Activated CD8-positive, alpha-beta T cell treated with anti-CD3 and anti-CD28 coated beads for 36 hours (primary cell): ENCODE measurements around the gene PPIE. TPM values are rescaled to one million over a fixed set of nuclear protein-coding genes. Genes with fewer than 3 reads are reported as not detected.

Experiments
- ATAC-seq: fragments of 200-7000 bp; cut with Tn5 transposase; one replicate; pipeline ENCODE4 v1.10.0; 2021; ENCODE audit warnings: mild to moderate bottlenecking, moderate library complexity
- CTCF ChIA-PET: fragments of 350-600 bp; sonication (Branson Sonifier 250); formaldehyde crosslinking; loops from one replicate; lab custom pipeline; 2021; ENCODE audit warnings: antibody characterized with exemption; lab: Charles Lee
- POLR2A ChIA-PET: fragments of 350-600 bp; sonication (Branson Sonifier 250); formaldehyde crosslinking; loops from one replicate; lab custom pipeline; 2021; ENCODE audit warnings: antibody characterized with exemption; lab: Charles Lee
- DNase-seq: peaks from one replicate; pipeline ENCODE4 v3.0.0-alpha.2; 2020
- H3K27ac Mint-ChIP-seq: one replicate; pipeline ENCODE4 v1.8.0; 2021; ENCODE audit warnings: mild to moderate bottlenecking, mixed read lengths
- H3K27me3 Mint-ChIP-seq: one replicate; pipeline ENCODE4 v1.8.0; 2021; ENCODE audit warnings: mixed read lengths
- H3K36me3 Mint-ChIP-seq: one replicate; pipeline ENCODE4 v1.8.0; 2021; ENCODE audit warnings: low read depth, mixed read lengths
- H3K4me1 Mint-ChIP-seq: one replicate; pipeline ENCODE4 v1.8.0; 2021; ENCODE audit warnings: low read depth, mixed read lengths
- H3K4me3 Mint-ChIP-seq: one replicate; pipeline ENCODE4 v1.8.0; 2021; ENCODE audit warnings: mild to moderate bottlenecking, moderate library complexity, mixed read lengths
- H3K9me3 Mint-ChIP-seq: one replicate; pipeline ENCODE4 v1.8.0; 2021; ENCODE audit warnings: mixed read lengths
- intact Hi-C: fragments of 100-400 bp; cut with micrococcal nuclease; formaldehyde crosslinking; loops from one replicate; pipeline ENCODE4 v1.10.0; 2022
- total RNA-seq, 2 experiments: library from RNA; stranded (reverse); gene quantifications; one replicate each; pipeline ENCODE4 v1.2.3, GENCODE V29; 2021
- TF ChIP-seq, protein P1 (sequence below): fragments of 200-600 bp; IDR thresholded peaks from one replicate; pipeline ENCODE4 v1.8.0; 2022; ENCODE audit warnings: antibody characterized with exemption, mild to moderate bottlenecking

The PPIE gene
- total RNA-seq, 2 experiments from 2014 or later: 71.7 to 74.7 TPM

DNA sequence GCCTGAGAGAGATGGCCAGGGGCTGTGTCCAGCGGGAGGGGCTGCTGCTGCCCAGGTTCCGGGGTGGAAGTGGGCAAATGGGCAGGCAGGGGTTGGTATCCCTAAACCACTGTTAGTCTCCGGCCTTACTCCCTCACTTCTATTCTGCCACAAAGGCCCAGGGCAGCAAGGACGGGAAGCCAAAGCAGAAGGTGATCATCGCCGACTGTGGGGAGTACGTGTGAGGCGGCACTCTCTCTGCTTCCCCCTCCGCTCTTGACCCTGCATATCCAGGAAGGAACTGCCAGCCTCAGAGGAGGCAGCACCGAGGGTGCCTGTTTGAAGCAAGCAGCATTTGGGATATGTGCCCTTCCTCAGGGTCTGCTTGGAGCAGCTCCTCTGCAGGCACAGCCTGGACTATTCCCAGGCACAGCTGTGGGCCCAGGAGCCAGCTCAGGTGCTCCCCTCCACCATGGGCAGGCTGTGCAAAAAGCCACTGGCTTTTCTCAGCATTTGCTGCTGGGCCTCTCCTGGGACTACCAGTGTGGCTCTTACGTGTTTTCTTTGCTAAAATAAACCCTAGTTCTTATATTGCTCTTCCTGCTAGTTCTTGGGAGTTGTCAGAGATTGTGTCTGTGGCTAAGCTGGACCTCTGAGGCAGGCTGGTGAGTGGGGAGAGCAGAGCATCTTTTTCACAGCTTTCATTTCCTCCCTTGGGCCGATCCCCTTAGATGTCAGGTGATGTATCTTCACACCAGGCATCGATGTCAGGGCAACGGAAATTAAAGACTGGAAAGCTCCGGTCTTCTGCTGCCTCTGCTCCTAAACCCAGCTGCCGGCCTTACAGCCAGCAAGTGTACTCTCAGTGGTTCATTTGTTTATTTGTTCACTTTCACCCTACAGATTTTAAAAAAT lies 14.7 kb downstream of the PPIE start:
- H3K27me3 Mint-ChIP-seq: no peaks in the 10 kb centered on the region
- DNase-seq (no peak), ATAC-seq (no peak)
- no peaks in the 10 kb centered on the region for H3K4me1 Mint-ChIP-seq
- TF ChIP-seq, protein P1, sequence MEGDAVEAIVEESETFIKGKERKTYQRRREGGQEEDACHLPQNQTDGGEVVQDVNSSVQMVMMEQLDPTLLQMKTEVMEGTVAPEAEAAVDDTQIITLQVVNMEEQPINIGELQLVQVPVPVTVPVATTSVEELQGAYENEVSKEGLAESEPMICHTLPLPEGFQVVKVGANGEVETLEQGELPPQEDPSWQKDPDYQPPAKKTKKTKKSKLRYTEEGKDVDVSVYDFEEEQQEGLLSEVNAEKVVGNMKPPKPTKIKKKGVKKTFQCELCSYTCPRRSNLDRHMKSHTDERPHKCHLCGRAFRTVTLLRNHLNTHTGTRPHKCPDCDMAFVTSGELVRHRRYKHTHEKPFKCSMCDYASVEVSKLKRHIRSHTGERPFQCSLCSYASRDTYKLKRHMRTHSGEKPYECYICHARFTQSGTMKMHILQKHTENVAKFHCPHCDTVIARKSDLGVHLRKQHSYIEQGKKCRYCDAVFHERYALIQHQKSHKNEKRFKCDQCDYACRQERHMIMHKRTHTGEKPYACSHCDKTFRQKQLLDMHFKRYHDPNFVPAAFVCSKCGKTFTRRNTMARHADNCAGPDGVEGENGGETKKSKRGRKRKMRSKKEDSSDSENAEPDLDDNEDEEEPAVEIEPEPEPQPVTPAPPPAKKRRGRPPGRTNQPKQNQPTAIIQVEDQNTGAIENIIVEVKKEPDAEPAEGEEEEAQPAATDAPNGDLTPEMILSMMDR: no peak
- H3K36me3 Mint-ChIP-seq: peaks cover 51% of the 10 kb centered on the region
- H3K4me3 Mint-ChIP-seq: no peak overlapping the region
- ChIA-PET POLR2A (interaction anchor here (4.3 kb wide), 1 partner anchor 14 kb away, joined by 15 read pairs; the partner anchor contains the start of gene PPIE), CTCF (no interaction called here)
- intact Hi-C loops: no loop called here
- no peak overlapping the region for H3K27ac Mint-ChIP-seq
- H3K9me3 Mint-ChIP-seq: no peaks in the 10 kb centered on the region

DNA sequence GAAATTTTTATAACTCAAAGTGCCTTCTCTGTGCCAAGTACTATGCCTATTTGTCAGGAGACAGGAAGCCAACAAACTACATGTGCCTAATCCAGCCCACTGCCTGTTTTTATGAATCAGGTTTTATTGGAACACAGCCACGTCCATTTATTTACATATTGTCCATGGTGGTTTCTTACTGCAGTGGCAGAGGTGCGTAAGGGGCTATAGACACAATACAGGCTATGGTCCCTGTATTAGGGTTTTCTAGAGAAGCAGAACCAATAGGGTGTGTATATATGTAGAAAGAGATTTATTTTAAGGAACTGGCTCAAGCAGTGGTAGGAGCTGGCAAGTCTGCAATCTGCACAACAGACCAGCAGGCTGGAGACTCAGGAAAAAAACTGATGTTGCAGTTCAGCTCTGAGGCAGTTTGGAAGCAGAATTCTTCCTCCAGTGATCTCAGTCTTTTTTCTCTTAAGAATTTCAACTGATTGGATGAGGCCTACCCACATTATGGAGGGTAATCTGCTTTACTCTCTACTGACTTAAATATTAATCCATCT lies 15.4 kb downstream of the PPIE start:
- POLR2A ChIA-PET: interaction anchor here (4.3 kb wide), 1 partner anchor 14 kb away, joined by 15 read pairs; the partner anchor contains the start of gene PPIE
- intact Hi-C loops: no loop called here
- H3K36me3 Mint-ChIP-seq: peaks cover 49% of the 10 kb centered on the region
- no peak overlapping the region for H3K27ac Mint-ChIP-seq
- CTCF ChIA-PET: no interaction called here
- no peaks in the 10 kb centered on the region for H3K27me3 Mint-ChIP-seq
- H3K4me1 Mint-ChIP-seq: no peaks in the 10 kb centered on the region
- DNase-seq (no peak), ATAC-seq (no peak)
- H3K4me3 Mint-ChIP-seq: no peak overlapping the region
- TF ChIP-seq, protein P1: no peak
- no peaks in the 10 kb centered on the region for H3K9me3 Mint-ChIP-seq

DNA sequence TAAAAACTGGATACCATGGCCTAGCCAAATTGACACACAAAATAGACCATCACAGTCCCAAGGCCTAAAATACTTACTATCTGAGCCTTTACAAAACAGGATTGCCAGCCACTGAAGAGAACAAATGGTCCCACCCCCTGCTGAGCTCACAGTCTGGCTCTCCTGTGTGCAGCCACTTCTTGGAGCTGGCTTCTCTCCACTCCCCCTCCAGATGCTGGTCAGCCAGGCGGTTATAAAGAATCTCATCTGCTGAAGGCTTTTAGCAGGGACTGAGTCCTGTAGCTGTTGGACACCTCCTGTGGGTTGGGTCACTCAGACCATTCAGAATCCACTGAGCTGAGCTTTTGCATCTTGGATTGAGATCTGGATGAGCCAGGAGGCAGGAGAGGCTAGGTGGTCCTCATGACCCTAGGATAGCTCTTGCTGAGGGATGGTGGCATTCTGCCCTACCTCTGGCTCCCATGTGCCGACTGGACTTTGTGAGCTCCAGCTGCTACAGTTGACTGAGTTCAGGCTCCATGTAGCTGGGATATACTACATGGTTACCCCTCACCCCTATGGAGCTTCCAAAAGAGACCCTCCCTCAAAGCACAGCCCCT lies 16.3 kb downstream of the PPIE start:
- intact Hi-C loops: no loop called here
- POLR2A ChIA-PET: interaction anchor here (4.3 kb wide), 1 partner anchor 15 kb away, joined by 15 read pairs; the partner anchor contains the start of gene PPIE
- no peaks in the 10 kb centered on the region for H3K27me3 Mint-ChIP-seq

DNA sequence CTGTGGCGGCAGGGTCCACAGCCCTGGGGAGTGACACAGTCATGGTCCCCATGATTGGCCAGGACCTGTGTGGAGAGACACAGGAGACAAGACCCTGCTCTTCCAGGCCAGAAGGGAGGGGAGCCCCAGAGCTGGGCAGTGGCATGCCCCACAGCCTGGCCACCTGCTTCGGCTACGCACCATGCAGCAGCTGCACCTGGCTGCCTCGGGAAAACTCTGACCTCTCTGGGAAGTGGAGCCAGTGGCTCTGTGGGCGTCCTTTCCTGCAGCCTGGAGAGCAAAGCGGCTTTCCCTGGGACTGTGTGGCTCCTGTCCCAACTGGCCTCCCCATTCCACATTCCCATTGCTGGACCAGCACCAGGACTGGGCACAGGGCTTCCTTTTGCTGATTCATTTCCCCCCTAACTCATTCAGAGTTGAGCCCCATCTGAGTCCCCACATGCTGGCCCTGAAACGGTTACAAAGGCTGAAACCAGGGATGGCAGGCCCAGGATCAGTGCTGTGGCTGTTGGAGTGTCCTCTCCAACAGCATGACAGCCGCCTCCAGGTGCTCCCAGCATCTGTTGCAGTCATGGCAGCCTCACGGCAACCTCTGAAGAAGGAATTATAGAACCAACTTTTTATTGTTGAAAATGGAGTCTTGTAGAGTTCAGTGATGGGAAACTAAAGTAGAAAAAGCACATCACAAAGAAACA lies 17.4 kb downstream of the PPIE start:
- H3K27me3 Mint-ChIP-seq: no peaks in the 10 kb centered on the region
- no peak for ATAC-seq
- DNase-seq: no peak
- H3K36me3 Mint-ChIP-seq: peaks cover 40% of the 10 kb centered on the region
- H3K27ac Mint-ChIP-seq: peak overlapping the region; percentile 64
- no peak overlapping the region for H3K4me3 Mint-ChIP-seq
- CTCF ChIA-PET: no interaction called here
- H3K4me1 Mint-ChIP-seq: no peaks in the 10 kb centered on the region
- TF ChIP-seq, protein P1: no peak
- H3K9me3 Mint-ChIP-seq: no peaks in the 10 kb centered on the region
- POLR2A ChIA-PET: interaction anchor here (4.3 kb wide), 1 partner anchor 16 kb away, joined by 15 read pairs; the partner anchor contains the start of gene PPIE
- intact Hi-C loops: no loop called here

More for the DNA sequence above, 16.3 kb downstream of the PPIE start:
- Mint-ChIP-seq H3K27ac (no peak overlapping the region), H3K9me3 (no peaks in the 10 kb centered on the region), H3K4me3 (no peak overlapping the region), H3K36me3 (peaks cover 48% of the 10 kb centered on the region), H3K4me1 (no peaks in the 10 kb centered on the region)
- ATAC-seq (no peak), DNase-seq (no peak)
- CTCF ChIA-PET: interaction anchor here (1.3 kb wide), 2 partner anchors 97 to 149 kb away, joined by 4 read pairs; no protein-coding TSS in a partner anchor
- TF ChIP-seq, protein P1: no peak
